BLaER1 (cell line): Measurements from ENCODE around the gene CFAP47.

ENCODE experiments used
- H3K27ac ChIP-seq: shearing (Covaris generic); formaldehyde crosslinking; 2 replicates; pipeline ENCODE4 v1.8.1; 2022
- H3K27me3 ChIP-seq: shearing (Covaris generic); formaldehyde crosslinking; 2 replicates; pipeline ENCODE4 v1.8.1; 2022
- H3K36me3 ChIP-seq: shearing (Covaris generic); formaldehyde crosslinking; 2 replicates; pipeline ENCODE4 v1.8.1; 2022
- H3K4me1 ChIP-seq: shearing (Covaris generic); formaldehyde crosslinking; 2 replicates; pipeline ENCODE4 v1.8.1; 2022
- H3K4me2 ChIP-seq: shearing (Covaris generic); formaldehyde crosslinking; 2 replicates; pipeline ENCODE4 v1.8.1; 2022
- H3K4me3 ChIP-seq: shearing (Covaris generic); formaldehyde crosslinking; 2 replicates; pipeline ENCODE4 v1.8.1; 2022
- H3K9ac ChIP-seq: shearing (Covaris generic); formaldehyde crosslinking; 2 replicates; pipeline ENCODE4 v1.8.1; 2022
- H3K9me3 ChIP-seq: shearing (Covaris generic); formaldehyde crosslinking; 2 replicates; pipeline ENCODE4 v1.8.1; 2022
- H4K20me1 ChIP-seq: shearing (Covaris generic); formaldehyde crosslinking; 2 replicates; pipeline ENCODE4 v1.8.1; 2022
- Cebpa-rat ChIP-seq: shearing (Covaris generic); IDR thresholded peaks from 2 replicates; pipeline ENCODE4 v1.8.1; 2022

The CFAP47 gene

GRCh38 chrX:36388901-36389300 lies 469.4 kb downstream of the CFAP47 start:
- Histone ChIP-seq H3K27me3 (peaks cover 76% of the 10 kb centered on the region), H4K20me1 (no peaks in the 10 kb centered on the region), H3K4me1 (no peaks in the 10 kb centered on the region), H3K27ac (no peak overlapping the region), H3K4me2 (no peak overlapping the region), H3K36me3 (no peaks in the 10 kb centered on the region), H3K4me3 (no peak overlapping the region), H3K9me3 (no peaks in the 10 kb centered on the region), H3K9ac (no peak overlapping the region)
- no peak for TF ChIP-seq Cebpa-rat

GRCh38 chrX:36401774-36402173 lies 482.2 kb downstream of the CFAP47 start:
- Histone ChIP-seq H3K27me3 (peaks cover 83% of the 10 kb centered on the region), H3K9me3 (no peaks in the 10 kb centered on the region), H3K27ac (no peak overlapping the region), H3K4me1 (no peaks in the 10 kb centered on the region), H3K4me2 (no peak overlapping the region), H3K4me3 (no peak overlapping the region), H3K36me3 (no peaks in the 10 kb centered on the region), H3K9ac (no peak overlapping the region), H4K20me1 (no peaks in the 10 kb centered on the region)
- TF ChIP-seq Cebpa-rat, result no peak

GRCh38 chrX:36407836-36408235 lies 488.3 kb downstream of the CFAP47 start:
- TF ChIP-seq Cebpa-rat, result no peak
- Histone ChIP-seq H3K4me1 (no peaks in the 10 kb centered on the region), H3K9me3 (no peaks in the 10 kb centered on the region), H3K27me3 (peaks cover 72% of the 10 kb centered on the region), H3K4me2 (no peak overlapping the region), H3K27ac (no peak overlapping the region), H3K4me3 (no peak overlapping the region), H4K20me1 (no peaks in the 10 kb centered on the region), H3K36me3 (no peaks in the 10 kb centered on the region), H3K9ac (no peak overlapping the region)

- Histone ChIP-seq H4K20me1 (no peaks in the 10 kb centered on the region), H3K4me2 (no peak overlapping the region), H3K36me3 (no peaks in the 10 kb centered on the region), H3K4me1 (no peaks in the 10 kb centered on the region), H3K4me3 (no peak overlapping the region), H3K9me3 (no peaks in the 10 kb centered on the region), H3K9ac (no peak overlapping the region), H3K27ac (no peak overlapping the region), H3K27me3 (peaks cover 41% of the 10 kb centered on the region)
- no peak for TF ChIP-seq Cebpa-rat
These were observed 494.5 kb downstream of the CFAP47 start for GRCh38 chrX:36414056-36414455.

- Histone ChIP-seq H3K4me1 (no peaks in the 10 kb centered on the region), H3K27me3 (peaks cover 73% of the 10 kb centered on the region), H3K9me3 (no peaks in the 10 kb centered on the region), H3K27ac (no peak overlapping the region), H3K4me2 (no peak overlapping the region), H3K36me3 (no peaks in the 10 kb centered on the region), H3K9ac (no peak overlapping the region), H3K4me3 (no peak overlapping the region), H4K20me1 (0 out of 2 replicates have a peak, but pooled peaks cover 10% of the 10 kb centered on the region)
- no peak for TF ChIP-seq Cebpa-rat
These were observed 502.8 kb downstream of the CFAP47 start for GRCh38 chrX:36422368-36422767.

GRCh38 chrX:36431819-36432218 lies 512.3 kb downstream of the CFAP47 start:
- Histone ChIP-seq H3K9ac (no peak overlapping the region), H3K4me1 (no peaks in the 10 kb centered on the region), H3K4me3 (no peak overlapping the region), H3K36me3 (no peaks in the 10 kb centered on the region), H3K27ac (no peak overlapping the region), H4K20me1 (no peaks in the 10 kb centered on the region), H3K27me3 (peaks cover 63% of the 10 kb centered on the region), H3K9me3 (no peaks in the 10 kb centered on the region), H3K4me2 (no peak overlapping the region)
- TF ChIP-seq Cebpa-rat, result no peak

- no peak for TF ChIP-seq Cebpa-rat
- H3K9me3 ChIP-seq, result no peaks in the 10 kb centered on the region
- H3K4me2 ChIP-seq, result no peak overlapping the region
- no peak overlapping the region for H3K9ac ChIP-seq
- H4K20me1 ChIP-seq, result no peaks in the 10 kb centered on the region; the same call in 1 of the 2 replicates
- no peak overlapping the region for H3K4me3 ChIP-seq
- H3K27me3 ChIP-seq, result peaks cover 75% of the 10 kb centered on the region
- no peaks in the 10 kb centered on the region for H3K36me3 ChIP-seq
- H3K4me1 ChIP-seq, result no peaks in the 10 kb centered on the region
- no peak overlapping the region for H3K27ac ChIP-seq
These were observed 515.0 kb downstream of the CFAP47 start for GRCh38 chrX:36434522-36434921.
